ENCODE data around the gene ZNF516. TPM values are rescaled to one million over a fixed set of nuclear protein-coding genes. Genes with fewer than 3 reads are reported as not detected.

The ZNF516 gene
- total RNA-seq, 4 donors from 2014 or later = 34.4 to 57.3 (median 39.5) TPM

DNA sequence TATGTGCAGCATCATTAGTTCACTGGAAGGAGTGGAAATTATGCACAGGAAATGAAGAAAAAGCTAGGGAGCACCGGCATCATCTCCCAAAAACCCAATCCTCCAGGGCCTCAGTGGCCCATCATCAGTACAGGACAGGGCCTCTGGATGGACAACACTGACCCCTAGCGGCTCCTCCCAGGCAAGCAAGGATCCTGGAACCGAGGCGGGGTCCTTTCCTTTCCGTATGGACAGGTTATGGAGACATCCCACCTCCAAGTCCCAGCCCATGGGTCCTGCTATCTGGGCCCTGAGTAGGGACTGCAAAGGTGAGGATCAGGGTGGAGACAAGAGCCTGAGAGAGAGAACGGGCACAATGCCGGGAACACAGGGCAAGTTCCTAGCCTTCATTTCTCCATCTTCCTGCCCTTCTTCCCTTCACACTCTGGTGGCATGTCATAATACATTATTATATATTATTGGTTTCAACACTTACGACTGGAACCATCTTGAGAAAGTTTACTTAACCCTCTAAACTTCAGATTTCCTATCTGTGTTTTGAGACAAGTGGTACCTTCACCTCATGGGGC, 68.2 kb downstream of the ZNF516 start:
- no peak for DNase-seq (ENCODE audit: low spot score in 2 of 2)
- intact Hi-C loops (cut with DNase I; ENCODE audit: low total_unique reads) = no loop called here
- WGBS, 2 donors = 77 to 81% methylated on average over 8 of the region's 8 CpGs
- TF ChIP-seq POLR2A (IDR thresholded peaks at IDR 0.05) = no peak
- no peak for TF ChIP-seq CTCF (IDR thresholded peaks at IDR 0.05)
- H3K4me3 ChIP-seq (ENCODE audit: low read depth, poor library complexity, severe bottlenecking) = no peak overlapping the region

GRCh38 chr18:76425146-76426131, 69.6 kb downstream of the ZNF516 start:
- DNase-seq (ENCODE audit: low spot score in 2 of 2) = no peak
- 77 to 81% methylated on average over 22 of the region's 22 CpGs for WGBS, 2 donors
- H3K4me3 ChIP-seq (ENCODE audit: low read depth, poor library complexity, severe bottlenecking) = no peak overlapping the region
- TF ChIP-seq POLR2A (IDR thresholded peaks at IDR 0.05) = no peak
- TF ChIP-seq CTCF (IDR thresholded peaks at IDR 0.05) = no peak
- intact Hi-C loops (cut with DNase I; ENCODE audit: low total_unique reads) = no loop called here

GRCh38 chr18:76422838-76423237, 72.2 kb downstream of the ZNF516 start:
- no peak for TF ChIP-seq POLR2A (IDR thresholded peaks at IDR 0.05)
- TF ChIP-seq CTCF (IDR thresholded peaks at IDR 0.05) = no peak
- 92% methylated on average over 7 of the region's 7 CpGs for WGBS, 2 donors

DNA sequence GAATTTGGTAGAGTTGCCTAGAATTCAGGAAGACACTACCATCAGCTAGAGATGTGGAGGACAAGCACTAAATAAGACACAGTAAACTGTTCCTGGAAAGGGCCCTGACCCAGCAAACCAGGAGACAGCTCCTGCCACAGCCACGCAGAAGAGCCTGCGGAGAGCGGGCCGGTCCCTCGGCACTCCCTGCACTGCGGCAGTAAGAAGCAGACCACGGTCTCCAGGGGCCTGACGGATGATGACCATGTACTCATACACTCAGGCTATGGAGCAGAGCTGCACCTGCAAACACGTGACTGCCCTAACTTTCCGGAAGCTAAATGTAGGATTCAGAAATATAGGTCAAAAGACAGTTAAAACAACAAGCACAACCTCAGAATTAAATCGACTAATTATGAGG, 72.9 kb downstream of the ZNF516 start:
- TF ChIP-seq POLR2A (IDR thresholded peaks at IDR 0.05) (no peak), CTCF (IDR thresholded peaks at IDR 0.05) (no peak)
- no peak overlapping the region for H3K4me3 ChIP-seq (ENCODE audit: low read depth, poor library complexity, severe bottlenecking)
- DNase-seq (ENCODE audit: low spot score in 2 of 2) = peak in 1 of 2 donors; percentile 61
- WGBS, 2 donors = 88 to 92% methylated on average over 11 of the region's 11 CpGs
- intact Hi-C loops (cut with DNase I; ENCODE audit: low total_unique reads) = no loop called here

More at GRCh38 chr18:76422838-76423237, 72.2 kb downstream of the ZNF516 start:
- H3K4me3 ChIP-seq (ENCODE audit: low read depth, poor library complexity, severe bottlenecking) = no peak overlapping the region
- intact Hi-C loops (cut with DNase I; ENCODE audit: low total_unique reads) = no loop called here
- DNase-seq (ENCODE audit: low spot score in 2 of 2) = peak in 1 of 2 donors; percentile 61

GRCh38 chr18:76421685-76422078, 73.4 kb downstream of the ZNF516 start:
- TF ChIP-seq POLR2A (IDR thresholded peaks at IDR 0.05) (no peak), CTCF (IDR thresholded peaks at IDR 0.05) (no peak)
- 86 to 87% methylated on average over 3 of the region's 3 CpGs for WGBS, 2 donors
- H3K4me3 ChIP-seq (ENCODE audit: low read depth, poor library complexity, severe bottlenecking) = no peak overlapping the region
- intact Hi-C loops (cut with DNase I; ENCODE audit: low total_unique reads) = no loop called here
- peak in 1 of 2 donors; percentile 37 for DNase-seq (ENCODE audit: low spot score in 2 of 2)
